GM19452 (cell line): Measurements from ENCODE around the gene LONRF2.

Source experiments
- ATAC-seq: cut with Tn5 transposase; IDR thresholded peaks from one replicate; pipeline ENCODE4 v1.9.1; 2021; ENCODE audit not compliant: unreplicated experiment

Gene LONRF2

GRCh38 chr2:100237770-100238169 is 84.5 kb downstream of the LONRF2 start:
- ATAC-seq, result no peak

DNA sequence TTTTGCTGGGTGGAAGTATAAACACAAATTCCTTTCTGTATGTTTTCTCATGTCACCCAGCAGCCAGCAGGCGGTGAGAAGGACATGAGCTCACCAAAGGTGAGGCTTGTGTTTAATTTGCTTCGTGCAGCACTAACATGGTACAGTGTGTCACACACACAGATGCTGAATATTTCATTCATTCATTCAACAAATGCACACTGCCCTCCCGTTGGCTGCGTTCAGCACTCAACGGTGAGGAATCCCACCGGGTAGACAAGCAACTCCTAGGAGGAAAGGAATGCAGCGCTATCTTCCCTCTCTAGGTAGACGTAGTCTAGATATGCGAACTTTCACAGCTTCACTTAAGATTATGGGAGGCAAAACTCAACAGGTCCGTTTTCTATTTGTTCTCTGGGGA is 85.1 kb downstream of the LONRF2 start:
- ATAC-seq, result no peak

DNA sequence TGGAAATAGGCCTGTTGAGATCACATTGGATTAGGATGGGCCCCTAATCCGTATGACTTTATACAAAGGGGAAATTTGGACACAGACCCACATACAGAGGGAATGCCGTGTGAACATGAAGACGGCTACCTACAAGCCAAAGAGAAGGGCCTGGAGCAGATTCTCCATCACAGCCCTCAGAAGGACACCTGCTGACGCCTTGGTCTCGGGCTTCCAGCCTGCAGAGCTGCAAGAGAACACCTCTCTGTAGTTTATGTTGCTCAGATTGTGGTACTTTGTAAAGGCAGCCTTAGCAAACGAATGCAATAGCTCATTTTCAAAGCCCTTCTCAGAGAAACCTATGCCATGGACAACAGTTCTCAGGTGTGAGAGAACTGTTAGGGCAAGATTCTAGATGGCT is 86.1 kb downstream of the LONRF2 start:
- no peak for ATAC-seq

GRCh38 chr2:100235581-100235980 is 86.7 kb downstream of the LONRF2 start:
- ATAC-seq, result no peak

DNA sequence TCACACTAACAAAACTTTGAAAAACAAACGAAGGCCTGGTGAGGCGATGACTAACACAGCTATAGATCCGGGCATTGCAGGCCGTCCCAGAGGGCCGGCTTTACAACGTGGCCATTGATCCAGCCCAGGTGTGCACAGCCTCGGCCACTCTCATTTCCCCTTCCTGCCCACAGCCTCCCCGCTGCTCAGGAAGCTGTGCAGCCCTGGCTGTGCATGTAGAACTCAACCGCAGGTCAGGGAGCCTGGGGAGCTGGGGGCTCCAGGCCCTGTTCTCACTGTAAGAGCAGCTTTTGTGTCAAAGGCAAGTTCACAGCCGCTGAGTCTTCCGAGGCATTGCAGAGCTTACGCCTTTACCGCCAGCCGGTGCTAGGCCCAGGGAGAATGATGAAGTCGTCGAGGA is 87.2 kb downstream of the LONRF2 start:
- peak; percentile 96 for ATAC-seq

DNA sequence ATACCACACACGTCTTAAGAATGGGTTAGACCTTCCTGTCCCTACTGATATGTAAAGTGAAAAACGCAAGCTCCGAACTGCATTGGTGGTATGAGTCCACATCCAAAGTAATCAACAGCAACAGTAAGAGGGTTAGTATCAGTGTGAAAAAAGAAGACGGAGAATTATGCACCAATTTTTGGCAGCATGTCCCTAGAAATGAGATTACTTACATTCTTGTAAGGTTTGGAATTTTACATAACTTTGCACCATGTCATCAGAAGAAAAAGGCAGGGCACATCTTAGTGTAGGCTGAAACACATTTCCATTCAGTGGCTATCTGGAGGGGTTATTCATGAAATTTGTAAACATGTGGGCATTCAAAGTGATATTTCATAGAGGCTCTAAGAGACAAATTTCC is 88.2 kb downstream of the LONRF2 start:
- ATAC-seq, result no peak

GRCh38 chr2:100233061-100233460 is 89.2 kb downstream of the LONRF2 start:
- no peak for ATAC-seq

GRCh38 chr2:100230754-100231153 is 91.5 kb downstream of the LONRF2 start:
- no peak for ATAC-seq

GRCh38 chr2:100228967-100229366 is 93.3 kb downstream of the LONRF2 start:
- no peak for ATAC-seq

DNA sequence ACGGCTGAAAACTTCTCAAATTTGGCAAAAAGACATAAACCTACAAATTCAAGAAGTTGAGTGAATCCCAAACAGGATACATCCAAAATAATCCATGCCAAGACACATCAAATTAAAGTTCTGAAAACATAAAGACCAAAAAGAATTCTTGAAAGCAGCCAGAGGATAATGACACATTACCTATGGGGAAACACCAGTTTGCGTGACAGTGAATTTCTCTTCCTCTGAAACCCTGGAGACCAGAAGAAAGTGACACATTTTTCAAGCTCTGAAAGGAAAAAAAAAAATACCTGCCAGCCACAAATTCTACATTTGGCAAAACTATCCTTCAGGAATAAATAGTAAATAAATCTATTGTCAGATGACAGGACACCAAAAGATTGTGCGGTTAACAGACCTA is 93.9 kb downstream of the LONRF2 start:
- ATAC-seq, result no peak

DNA sequence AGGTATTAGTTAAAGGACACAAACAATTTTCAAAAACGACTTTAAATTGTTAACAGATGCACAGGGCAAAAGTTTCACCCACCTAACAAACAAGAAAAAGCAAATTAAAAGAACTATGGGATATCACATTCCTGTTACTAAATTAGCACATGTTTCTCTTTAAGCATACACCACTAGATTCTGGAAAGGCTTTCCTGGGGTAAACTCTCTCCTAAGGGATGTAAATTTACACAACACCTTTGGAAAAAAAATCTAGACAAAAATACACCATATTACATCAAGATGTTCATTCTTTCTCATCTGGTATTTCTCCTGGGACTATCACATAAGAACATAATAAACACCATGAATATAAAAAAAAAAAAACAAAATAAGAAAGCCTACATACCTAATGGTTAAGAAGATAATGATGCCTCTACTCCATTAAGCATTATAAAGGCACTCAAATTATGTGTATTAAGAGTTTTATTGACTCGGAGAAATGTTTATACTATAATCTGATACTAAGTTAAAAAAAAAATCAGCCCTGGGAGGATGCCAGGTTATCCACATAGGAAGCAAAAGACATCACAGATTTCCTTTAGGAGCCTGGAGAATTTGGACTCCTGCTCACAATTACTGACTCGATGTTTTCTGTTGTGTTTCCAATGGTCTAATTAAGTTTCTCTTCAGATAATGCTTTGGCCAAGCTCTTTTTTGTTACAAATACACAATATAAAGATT is 97.2 kb downstream of the LONRF2 start:
- no peak for ATAC-seq

DNA sequence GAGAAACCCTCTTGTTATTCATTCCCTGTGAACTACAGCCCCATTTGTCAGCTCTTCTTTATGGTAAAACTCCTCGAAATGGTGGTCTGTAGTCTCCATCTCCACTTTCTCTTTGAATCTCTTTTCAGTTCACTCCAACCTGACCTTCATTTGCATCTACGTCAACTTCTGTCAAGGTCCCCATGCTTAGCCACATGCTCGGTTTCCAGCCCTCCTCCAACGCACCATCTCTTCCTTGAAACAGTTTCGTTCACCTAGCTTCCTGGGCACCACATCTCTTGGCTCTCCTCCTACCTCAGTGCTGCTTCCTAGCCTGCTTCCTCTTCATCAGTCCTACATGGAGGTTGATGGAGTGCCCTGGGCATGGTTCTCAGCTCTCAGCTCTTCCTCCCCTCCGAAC is 98.8 kb downstream of the LONRF2 start:
- no peak for ATAC-seq
